Measurements from ENCODE around the gene ZNF462. TPM values are rescaled to one million over a fixed set of nuclear protein-coding genes. Genes with fewer than 3 reads are reported as not detected.

Gene ZNF462
- total RNA-seq, 2 experiments from 2014 or later, result 1.1 to 1.3 TPM

DNA sequence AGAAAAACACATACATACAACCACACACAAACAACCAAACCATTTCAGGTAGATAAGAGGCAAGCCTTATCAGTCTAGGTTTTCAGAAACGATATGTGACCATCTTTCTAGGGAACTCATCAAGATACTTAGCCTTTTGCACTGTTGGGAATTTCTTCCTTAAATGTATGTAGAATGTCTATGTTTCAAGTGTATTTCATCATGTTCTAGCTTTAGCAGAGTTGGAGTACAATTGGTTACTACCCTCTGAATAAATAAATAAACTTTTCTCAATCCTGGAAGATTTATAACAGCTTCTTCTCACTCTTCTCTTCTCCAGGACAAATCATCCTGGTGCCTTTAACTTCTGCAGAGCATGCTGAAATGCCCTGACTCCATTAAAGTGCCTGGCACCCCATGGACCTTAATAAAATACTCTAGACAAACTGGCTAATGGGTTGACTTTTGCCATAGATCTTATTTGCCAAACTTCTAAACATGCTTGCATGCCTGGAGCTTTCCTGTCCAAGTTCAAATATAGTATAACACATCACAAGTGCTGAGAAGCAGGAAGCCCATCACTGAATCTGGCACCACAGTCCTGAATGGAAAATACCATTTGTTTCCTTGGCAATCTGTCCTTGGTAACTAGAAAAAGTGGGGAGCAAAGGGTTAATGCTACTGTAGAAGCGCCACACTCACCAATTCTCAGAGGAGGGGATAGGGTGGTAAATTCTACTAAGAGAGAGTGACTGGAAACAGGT is 33.1 kb upstream of the ZNF462 start:
- no peaks in the 10 kb centered on the region for H3K4me1 ChIP-seq (ENCODE audit: insufficient read depth, low read length)
- intact Hi-C loops (cut with DNase I, micrococcal nuclease), result no loop called here

GRCh38 chr9:106830527-106831150 is 32.3 kb upstream of the ZNF462 start:
- no peak for TF ChIP-seq CTCF (IDR thresholded peaks at IDR 0.05)
- Mint-ChIP-seq H3K36me3 (ENCODE audit: low read depth) (no peaks in the 10 kb centered on the region), H3K4me1 (ENCODE audit: low read depth) (no peaks in the 10 kb centered on the region), H3K9me3 (peaks cover 4% of the 10 kb centered on the region), H3K27me3 (no peaks in the 10 kb centered on the region), H3K27ac (no peak overlapping the region), H3K4me3 (no peak overlapping the region)
- POLR2A ChIA-PET, result no interaction called here
- intact Hi-C loops (cut with DNase I, micrococcal nuclease), result no loop called here
- CTCF ChIA-PET, result no interaction called here
- Histone ChIP-seq H3K36me3 (ENCODE audit: insufficient read depth, low read length) (no peaks in the 10 kb centered on the region), H3K27ac (ENCODE audit: low read depth in 1 of 2, low read length in 2 of 2) (no peak overlapping the region), H3K27me3 (ENCODE audit: control insufficient read depth in 1 of 2, insufficient read depth in 2 of 2, low read length in 2 of 2) (no peaks in the 10 kb centered on the region), H3K9me3 (ENCODE audit: control insufficient read depth in 1 of 2, insufficient read depth in 1 of 2, low read length in 2 of 2) (peaks cover 0 to 7% of the 10 kb centered on the region in 2 experiments), H3K4me3 (ENCODE audit: low read length) (no peak overlapping the region), H3K4me1 (ENCODE audit: insufficient read depth, low read length) (no peaks in the 10 kb centered on the region)
- DNase-seq (no peak), ATAC-seq (ENCODE audit: poor library complexity) (no peak)

More for the DNA sequence above, 33.1 kb upstream of the ZNF462 start:
- no peaks in the 10 kb centered on the region for H3K27me3 ChIP-seq (ENCODE audit: control insufficient read depth in 1 of 2, insufficient read depth in 2 of 2, low read length in 2 of 2)
- ATAC-seq (ENCODE audit: poor library complexity), result no peak
- Mint-ChIP-seq H3K36me3 (ENCODE audit: low read depth) (no peaks in the 10 kb centered on the region), H3K27ac (no peak overlapping the region), H3K4me1 (ENCODE audit: low read depth) (no peaks in the 10 kb centered on the region), H3K27me3 (no peaks in the 10 kb centered on the region), H3K9me3 (peaks cover 4% of the 10 kb centered on the region), H3K4me3 (no peak overlapping the region)
- H3K9me3 ChIP-seq (ENCODE audit: control insufficient read depth in 1 of 2, insufficient read depth in 1 of 2, low read length in 2 of 2), result peaks cover 0 to 7% of the 10 kb centered on the region in 2 experiments
- no peaks in the 10 kb centered on the region for H3K36me3 ChIP-seq (ENCODE audit: insufficient read depth, low read length)
- H3K27ac ChIP-seq (ENCODE audit: low read depth in 1 of 2, low read length in 2 of 2), result no peak overlapping the region
- DNase-seq, result no peak
- TF ChIP-seq CTCF (IDR thresholded peaks at IDR 0.05), result no peak
- no peak overlapping the region for H3K4me3 ChIP-seq (ENCODE audit: low read length)
- CTCF ChIA-PET, result interaction anchor here (0.5 kb wide), 1 partner anchor 1498 kb away, joined by 4 read pairs; no protein-coding TSS in a partner anchor
- POLR2A ChIA-PET, result no interaction called here

- Histone ChIP-seq H3K4me1 (ENCODE audit: insufficient read depth, low read length) (no peaks in the 10 kb centered on the region), H3K4me3 (ENCODE audit: low read length) (no peak overlapping the region), H3K9me3 (ENCODE audit: control insufficient read depth in 1 of 2, insufficient read depth in 1 of 2, low read length in 2 of 2) (peaks cover 0 to 4% of the 10 kb centered on the region in 2 experiments), H3K27me3 (ENCODE audit: control insufficient read depth in 1 of 2, insufficient read depth in 2 of 2, low read length in 2 of 2) (no peaks in the 10 kb centered on the region), H3K36me3 (ENCODE audit: insufficient read depth, low read length) (no peaks in the 10 kb centered on the region), H3K27ac (ENCODE audit: low read depth in 1 of 2, low read length in 2 of 2) (no peak overlapping the region)
- no peaks in the 10 kb centered on the region for H3K4me1 Mint-ChIP-seq (ENCODE audit: low read depth)
- DNase-seq (no peak), ATAC-seq (ENCODE audit: poor library complexity) (no peak)
- no peaks in the 10 kb centered on the region for H3K36me3 Mint-ChIP-seq (ENCODE audit: low read depth)
- ChIA-PET POLR2A (no interaction called here), CTCF (no interaction called here)
- H3K9me3 Mint-ChIP-seq, result peaks cover 6% of the 10 kb centered on the region
- H3K27me3 Mint-ChIP-seq, result no peaks in the 10 kb centered on the region
- H3K27ac Mint-ChIP-seq, result no peak overlapping the region
- H3K4me3 Mint-ChIP-seq, result no peak overlapping the region
- intact Hi-C loops (cut with DNase I, micrococcal nuclease), result no loop called here
- no peak for TF ChIP-seq CTCF (IDR thresholded peaks at IDR 0.05)
These were observed 28.1 kb upstream of the ZNF462 start for GRCh38 chr9:106834888-106835287.
